NCI-H187 (cell line): ENCODE results near the gene PCDHGA3.
A peak's percentile ranks its signal among the peaks of the same experiment; 100 is the strongest.
"Not testable (repeated sequence)": the region's sequence is repeated elsewhere in the genome, so short reads cannot be mapped to it uniquely, and the experiment has no call there.

Experiments
- DNase-seq, 2 experiments: peaks; one replicate each; lab custom pipeline; 2025; lab: John Stamatoyannopoulos, UW

Gene PCDHGA3

GRCh38 chr5:141346017-141346416, 2.4 kb downstream of the PCDHGA3 start:
- not testable (repeated sequence) for DNase-seq

- peak; percentile 22 to 40 for DNase-seq
Observed at GRCh38 chr5:141349917-141350619, 6.4 kb downstream of the PCDHGA3 start, which contains the start of gene PCDHGB1. PCDHGB1 (plus strand) TSS chr5:141350099; CDS start chr5:141350261, 162 bp downstream.

- no peak for DNase-seq
Observed at GRCh38 chr5:141351591-141351990, 8.0 kb downstream of the PCDHGA3 start.

- DNase-seq = no peak
Observed at GRCh38 chr5:141354900-141355469, 11.4 kb downstream of the PCDHGA3 start, which contains the start of gene PCDHGA4. PCDHGA4 (plus strand) TSS chr5:141355021; CDS start chr5:141355108, 87 bp downstream.

- no peak for DNase-seq
Observed at GRCh38 chr5:141355641-141356040, 12.0 kb downstream of the PCDHGA3 start.

- no peak for DNase-seq
Observed at GRCh38 chr5:141356133-141356532, 12.5 kb downstream of the PCDHGA3 start.

- DNase-seq = no peak
Observed at GRCh38 chr5:141356950-141357349, 13.3 kb downstream of the PCDHGA3 start.

- no peak for DNase-seq
Observed at GRCh38 chr5:141359790-141360426, 16.3 kb downstream of the PCDHGA3 start, which contains the start of gene PCDHGB2. PCDHGB2 (plus strand) TSS chr5:141359994; CDS start chr5:141360136, 142 bp downstream.

- no peak for DNase-seq
Observed at GRCh38 chr5:141360685-141361084, 17.1 kb downstream of the PCDHGA3 start.

- DNase-seq = no peak
Observed at GRCh38 chr5:141362719-141363118, 19.1 kb downstream of the PCDHGA3 start.

- DNase-seq = no peak
Observed at GRCh38 chr5:141363952-141364660, 20.5 kb downstream of the PCDHGA3 start, which contains the start of gene PCDHGA5. PCDHGA5 (plus strand) TSS chr5:141364162; CDS start chr5:141364331, 169 bp downstream.

GRCh38 chr5:141366016-141366896, 22.6 kb downstream of the PCDHGA3 start:
- DNase-seq = no peak

GRCh38 chr5:141369994-141370848, 26.6 kb downstream of the PCDHGA3 start, which contains the start of gene PCDHGB3:
PCDHGB3 (plus strand) TSS chr5:141370242; CDS start chr5:141370395, 153 bp downstream.
- DNase-seq = no peak

GRCh38 chr5:141371572-141372475, 28.2 kb downstream of the PCDHGA3 start:
- DNase-seq = no peak

GRCh38 chr5:141373673-141374317, 30.2 kb downstream of the PCDHGA3 start, which contains the start of gene PCDHGA6:
PCDHGA6 (plus strand) TSS chr5:141373891; CDS start chr5:141374084, 193 bp downstream.
- DNase-seq = no peak

GRCh38 chr5:141374627-141375026, 31.0 kb downstream of the PCDHGA3 start:
- DNase-seq = no peak

- not testable (repeated sequence) for DNase-seq
Observed at GRCh38 chr5:141375444-141376155, 32.0 kb downstream of the PCDHGA3 start.
